Activated CD4-positive, CD25-positive, alpha-beta regulatory T cell (primary cell): ENCODE measurements around the gene PCCB.
"Not testable (repeated sequence)": the region's sequence is repeated elsewhere in the genome, so short reads cannot be mapped to it uniquely, and the experiment has no call there.

ENCODE experiments used
- DNase-seq, 4 experiments: peaks; one replicate each; lab custom pipeline; 2025; lab: John Stamatoyannopoulos, UW

PCCB gene

GRCh38 chr3:136250059-136250902 lies at the start of gene PCCB:
PCCB (plus strand) TSS chr3:136250340; CDS start chr3:136250376, 36 bp downstream.
- peak; percentile 80 to 85 (median 82) for DNase-seq

- no peak for DNase-seq
These were observed 42.5 kb upstream of the PCCB start for GRCh38 chr3:136207489-136208115.

- DNase-seq, result no peak
These were observed 40.2 kb upstream of the PCCB start for GRCh38 chr3:136209921-136210320.

GRCh38 chr3:136211547-136211946 lies 38.6 kb upstream of the PCCB start:
- no peak for DNase-seq

DNA sequence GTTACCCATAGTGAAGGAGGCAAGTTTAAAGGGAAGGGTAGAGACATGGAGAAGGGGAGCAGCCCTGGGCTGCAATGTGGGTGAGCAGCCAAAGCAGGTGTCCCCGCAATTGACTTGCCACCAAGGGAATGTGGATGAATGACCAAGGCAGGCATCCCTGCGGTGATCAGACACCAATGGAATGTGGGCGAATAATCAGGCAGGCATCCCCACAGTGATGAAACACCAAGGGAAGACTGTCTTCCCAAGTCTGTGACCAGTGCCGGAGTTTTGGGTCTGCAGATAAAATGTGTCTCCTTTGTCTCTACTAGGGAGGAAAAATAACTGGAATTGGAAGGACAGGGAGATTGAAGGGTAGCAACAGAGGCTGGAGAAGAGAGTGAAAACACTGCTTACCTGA lies 27.4 kb upstream of the PCCB start:
- not testable (repeated sequence) for DNase-seq

DNA sequence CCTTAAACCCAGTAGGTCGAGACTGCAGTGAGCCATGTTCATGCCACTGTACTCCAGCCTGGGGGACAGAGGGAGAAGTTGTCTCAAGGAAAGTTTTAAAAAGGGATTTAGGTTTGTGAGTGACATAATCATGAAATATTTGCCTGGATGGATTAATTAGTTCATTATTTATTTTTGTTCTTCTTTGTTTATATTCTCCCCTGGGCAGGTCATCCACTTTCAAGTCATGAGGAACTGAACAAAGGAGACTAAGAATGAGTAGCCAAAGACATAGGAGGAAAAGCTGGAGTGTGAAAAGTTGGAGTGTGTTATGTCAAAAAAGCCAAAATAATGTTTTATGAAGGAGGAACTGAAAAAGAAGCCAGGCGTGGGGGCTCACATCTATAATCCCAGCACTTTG lies 17.7 kb upstream of the PCCB start:
- DNase-seq, result no peak

GRCh38 chr3:136235545-136235944 lies 14.6 kb upstream of the PCCB start:
- DNase-seq, result no peak

- no peak for DNase-seq
These were observed 14.0 kb upstream of the PCCB start for GRCh38 chr3:136236109-136236508.

DNA sequence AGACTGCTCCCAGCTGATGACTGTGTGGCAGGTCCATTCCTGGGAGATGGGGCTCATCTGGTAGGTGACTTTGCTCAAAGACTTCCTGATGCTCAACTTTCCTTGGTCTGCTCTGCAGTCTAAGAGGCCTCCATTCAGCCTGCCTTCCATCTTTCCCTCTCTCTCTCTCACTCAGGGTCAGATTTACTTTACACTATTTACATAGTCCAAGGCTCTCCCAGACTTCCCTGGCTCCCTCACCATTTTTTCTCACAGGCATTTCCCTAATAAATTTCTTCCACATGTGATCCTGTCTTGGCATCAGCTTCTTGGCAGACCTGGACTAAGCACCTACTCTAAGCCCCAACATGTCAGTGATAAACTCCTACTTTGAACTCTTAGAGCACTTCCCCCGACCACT lies 13.0 kb upstream of the PCCB start:
- DNase-seq, result no peak

DNA sequence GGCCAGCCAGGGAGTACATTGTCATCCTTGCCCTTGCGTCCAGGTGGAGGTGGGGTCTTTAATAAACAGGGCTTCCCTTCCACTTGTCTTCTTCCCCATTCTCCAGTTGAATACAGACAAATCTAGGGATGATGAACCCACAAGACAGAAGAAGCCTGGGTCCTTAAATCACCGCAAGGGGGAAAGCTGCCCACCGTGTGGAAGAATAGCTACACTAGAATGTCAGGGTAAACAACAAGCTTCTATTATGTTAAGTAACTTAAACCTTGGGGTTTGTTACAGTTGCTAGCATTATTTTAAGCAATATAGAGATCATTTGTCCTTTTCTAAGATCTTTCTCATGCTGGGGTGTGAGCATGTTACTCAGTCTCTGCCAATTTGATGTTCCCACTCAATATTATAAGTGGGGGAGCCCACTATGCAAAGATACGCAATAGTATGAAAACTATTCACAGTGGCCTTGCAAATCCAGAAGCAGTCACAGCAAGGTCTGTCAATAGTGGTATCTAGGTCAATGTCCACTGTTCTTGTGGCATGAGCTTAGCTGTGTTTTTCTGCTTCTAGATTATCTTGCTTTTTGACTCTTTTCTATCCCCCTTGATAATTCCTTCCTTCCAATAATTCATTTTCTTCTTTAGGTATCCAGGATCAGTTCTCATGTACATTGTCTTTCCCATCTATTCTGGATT lies 12.0 kb upstream of the PCCB start:
- DNase-seq, result no peak

DNA sequence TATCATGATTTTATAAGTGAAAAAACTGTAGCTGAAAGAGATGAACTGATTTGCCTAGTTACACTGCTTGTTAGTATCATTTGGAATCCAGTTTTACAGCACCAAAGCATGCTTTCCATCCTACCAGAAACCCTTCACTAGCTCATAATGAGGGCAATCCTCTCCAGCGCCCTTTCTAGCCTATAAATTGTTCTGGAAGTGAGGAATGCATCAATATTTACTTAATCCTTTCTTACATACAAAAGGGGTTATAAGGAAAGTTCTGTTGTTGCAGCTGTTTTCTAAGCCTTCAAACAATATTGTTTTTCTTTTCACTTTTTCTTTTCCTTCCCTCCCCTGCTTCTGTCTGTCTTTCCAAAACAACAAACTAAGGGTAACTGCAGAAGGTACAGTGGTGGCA lies 11.0 kb upstream of the PCCB start:
- DNase-seq, result no peak

- no peak for DNase-seq
These were observed 4.4 kb upstream of the PCCB start for GRCh38 chr3:136245691-136246090.

DNA sequence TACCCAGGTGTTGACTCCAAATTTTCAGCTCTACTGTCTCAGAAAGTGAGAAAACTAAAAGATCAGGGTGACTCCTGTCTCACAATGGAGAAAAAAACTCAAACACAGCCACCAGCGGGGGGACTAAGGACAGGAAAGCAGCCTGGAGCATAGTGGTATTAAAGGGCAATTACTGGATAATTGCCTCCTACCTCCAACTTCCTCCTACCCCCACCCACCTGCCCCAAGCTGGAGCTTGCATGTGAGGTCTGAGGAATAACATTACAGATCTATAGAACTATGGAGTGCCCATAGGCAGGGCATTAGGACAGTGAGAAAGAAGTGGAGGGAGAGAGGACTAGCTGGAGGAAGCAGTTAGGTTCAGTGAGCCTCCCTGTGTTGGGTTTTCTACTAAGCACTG lies 2.7 kb upstream of the PCCB start:
- no peak for DNase-seq

DNA sequence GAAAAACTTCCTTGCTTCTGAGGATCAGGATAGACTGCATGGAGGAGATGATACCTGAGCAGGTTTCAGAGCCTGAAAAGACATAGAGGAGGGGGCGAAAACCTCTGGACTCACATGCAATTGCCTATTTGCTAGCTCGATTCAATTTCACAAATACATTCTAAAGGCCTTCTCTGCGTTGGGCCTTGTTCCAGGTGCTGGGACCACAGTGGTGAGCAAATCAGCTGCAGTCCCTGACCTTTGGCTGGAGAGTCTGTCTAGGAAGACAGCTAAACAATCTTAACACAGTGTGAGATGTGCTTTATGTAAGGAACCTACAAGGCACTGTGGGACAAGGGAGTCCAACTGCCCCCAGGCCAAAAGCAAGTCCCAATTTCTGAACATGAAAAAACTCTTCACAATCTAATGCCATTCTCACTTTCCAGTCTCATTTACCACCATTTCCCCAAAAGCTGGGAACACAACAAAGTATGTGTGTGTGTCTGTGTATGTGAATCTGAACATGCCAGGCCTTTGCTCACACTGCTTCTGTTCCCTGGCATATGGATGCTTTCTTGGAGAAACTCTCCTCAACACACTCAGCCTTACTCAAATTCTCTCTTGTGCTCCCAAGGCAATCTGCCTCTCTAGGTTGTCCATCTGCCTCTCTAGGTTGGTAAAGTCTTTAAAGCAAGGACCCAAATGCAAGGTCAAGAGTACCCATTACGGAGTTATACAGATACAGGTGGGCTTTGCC lies 2.1 kb upstream of the PCCB start:
- no peak for DNase-seq

DNA sequence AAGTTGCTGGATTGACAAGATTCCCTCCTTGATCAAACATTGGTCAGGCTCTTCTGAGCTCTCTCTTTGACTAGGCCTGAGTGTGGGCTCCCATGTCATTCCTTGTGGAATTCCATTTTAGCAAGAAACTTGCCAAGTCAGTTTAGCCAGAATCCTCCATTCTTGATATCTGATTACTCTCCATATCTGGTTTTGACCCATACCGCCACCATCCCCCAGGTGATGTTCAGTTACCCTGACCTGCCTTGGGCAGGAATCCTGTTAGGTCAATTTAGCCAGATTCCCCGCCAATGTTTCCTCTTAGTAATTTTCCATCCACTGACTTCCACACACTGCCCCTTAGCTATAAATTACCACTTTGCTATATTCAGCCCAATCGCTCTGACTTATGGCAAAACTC lies 1.0 kb upstream of the PCCB start:
- no peak for DNase-seq

- DNase-seq, result no peak
These were observed 547 bp upstream of the PCCB start for GRCh38 chr3:136249593-136249992.

- peak in 1 of 4 experiments; percentile 1 for DNase-seq
These were observed 842 bp downstream of the PCCB start for GRCh38 chr3:136250903-136251460.

- no peak for DNase-seq
These were observed 1.4 kb downstream of the PCCB start for GRCh38 chr3:136251511-136251910.

GRCh38 chr3:136255672-136256406 lies 5.7 kb downstream of the PCCB start:
- no peak for DNase-seq

- no peak for DNase-seq
These were observed 8.1 kb downstream of the PCCB start for GRCh38 chr3:136258199-136258598.

- no peak for DNase-seq
These were observed 11.7 kb downstream of the PCCB start for GRCh38 chr3:136261826-136262225.
